Activated CD8-positive, alpha-beta T cell treated with anti-CD3 and anti-CD28 coated beads for 36 hours (primary cell): Measurements from ENCODE around the gene RHEBL1. TPM values are rescaled to one million over a fixed set of nuclear protein-coding genes. Genes with fewer than 3 reads are reported as not detected.

ENCODE experiments used
- ATAC-seq: fragments of 200-7000 bp; cut with Tn5 transposase; one replicate; pipeline ENCODE4 v1.10.0; 2021; ENCODE audit warnings: mild to moderate bottlenecking, moderate library complexity
- CTCF ChIA-PET: fragments of 350-600 bp; sonication (Branson Sonifier 250); formaldehyde crosslinking; loops from one replicate; lab custom pipeline; 2021; ENCODE audit warnings: antibody characterized with exemption; lab: Charles Lee
- POLR2A ChIA-PET: fragments of 350-600 bp; sonication (Branson Sonifier 250); formaldehyde crosslinking; loops from one replicate; lab custom pipeline; 2021; ENCODE audit warnings: antibody characterized with exemption; lab: Charles Lee
- DNase-seq: peaks from one replicate; pipeline ENCODE4 v3.0.0-alpha.2; 2020
- H3K27ac Mint-ChIP-seq: one replicate; pipeline ENCODE4 v1.8.0; 2021; ENCODE audit warnings: mild to moderate bottlenecking, mixed read lengths
- H3K27me3 Mint-ChIP-seq: one replicate; pipeline ENCODE4 v1.8.0; 2021; ENCODE audit warnings: mixed read lengths
- H3K36me3 Mint-ChIP-seq: one replicate; pipeline ENCODE4 v1.8.0; 2021; ENCODE audit warnings: low read depth, mixed read lengths
- H3K4me1 Mint-ChIP-seq: one replicate; pipeline ENCODE4 v1.8.0; 2021; ENCODE audit warnings: low read depth, mixed read lengths
- H3K4me3 Mint-ChIP-seq: one replicate; pipeline ENCODE4 v1.8.0; 2021; ENCODE audit warnings: mild to moderate bottlenecking, moderate library complexity, mixed read lengths
- H3K9me3 Mint-ChIP-seq: one replicate; pipeline ENCODE4 v1.8.0; 2021; ENCODE audit warnings: mixed read lengths
- intact Hi-C: fragments of 100-400 bp; cut with micrococcal nuclease; formaldehyde crosslinking; loops from one replicate; pipeline ENCODE4 v1.10.0; 2022
- total RNA-seq, 2 experiments: library from RNA; stranded (reverse); gene quantifications; one replicate each; pipeline ENCODE4 v1.2.3, GENCODE V29; 2021
- TF ChIP-seq, protein P1 (sequence below): fragments of 200-600 bp; IDR thresholded peaks from one replicate; pipeline ENCODE4 v1.8.0; 2022; ENCODE audit warnings: antibody characterized with exemption, mild to moderate bottlenecking

The RHEBL1 gene
- total RNA-seq, 2 experiments from 2014 or later: 18.5 to 19.8 TPM

DNA sequence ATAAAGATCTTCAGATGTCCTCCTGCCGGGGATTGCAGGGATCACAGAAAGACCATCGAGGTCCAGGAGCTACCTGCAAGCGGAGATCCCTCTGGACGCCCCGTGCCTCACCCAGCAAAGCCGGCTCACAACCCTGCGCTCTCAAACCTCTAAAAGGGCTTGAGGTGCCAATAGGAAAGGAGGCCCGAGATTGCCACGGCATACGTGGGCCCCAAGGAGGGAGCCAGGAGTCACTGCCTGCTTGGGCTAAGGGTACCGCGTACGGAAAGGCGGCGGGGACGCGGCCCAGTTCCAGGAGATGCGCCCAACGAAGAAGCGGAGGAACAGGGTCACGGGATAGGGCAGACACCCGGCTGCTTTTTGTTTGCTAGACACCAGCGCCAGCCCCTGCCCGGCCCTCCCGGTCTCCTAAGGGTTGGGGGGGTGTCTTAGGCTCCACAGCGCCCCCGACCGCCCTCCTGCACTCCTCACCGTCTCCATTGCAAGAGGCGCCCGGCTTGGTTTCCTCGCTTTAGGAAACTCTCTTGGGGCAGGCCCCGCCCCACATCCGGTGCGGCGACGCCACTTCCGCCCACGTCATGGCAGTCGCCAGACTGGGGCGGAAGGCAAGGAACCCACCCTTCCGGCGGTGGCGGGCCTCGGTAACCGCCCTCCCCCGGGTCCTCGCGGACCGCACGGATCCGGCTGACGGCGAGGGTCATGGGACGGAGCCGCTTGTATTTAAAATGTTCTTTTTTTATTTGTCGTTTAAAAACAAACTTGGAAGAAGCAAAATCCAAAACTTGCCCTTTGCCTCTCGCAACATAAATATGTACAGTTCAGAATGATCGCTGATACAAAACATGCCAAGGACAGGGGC is 51.3 kb downstream of the RHEBL1 start, which contains the start of gene PRKAG1:
PRKAG1 (minus strand) TSS at position 516 of the 859 bp plus-strand sequence; CDS start at position 480, 36 bp downstream.
- Mint-ChIP-seq H3K36me3 (peaks cover 27% of the 10 kb centered on the region), H3K9me3 (no peaks in the 10 kb centered on the region), H3K4me1 (peaks cover 23% of the 10 kb centered on the region), H3K27me3 (no peaks in the 10 kb centered on the region), H3K4me3 (peak within 1 kb of the TSS; percentile 95), H3K27ac (peak within 1 kb of the TSS; percentile 98)
- DNase-seq: peak; percentile 96
- intact Hi-C loops: no loop called here
- TF ChIP-seq, protein P1, sequence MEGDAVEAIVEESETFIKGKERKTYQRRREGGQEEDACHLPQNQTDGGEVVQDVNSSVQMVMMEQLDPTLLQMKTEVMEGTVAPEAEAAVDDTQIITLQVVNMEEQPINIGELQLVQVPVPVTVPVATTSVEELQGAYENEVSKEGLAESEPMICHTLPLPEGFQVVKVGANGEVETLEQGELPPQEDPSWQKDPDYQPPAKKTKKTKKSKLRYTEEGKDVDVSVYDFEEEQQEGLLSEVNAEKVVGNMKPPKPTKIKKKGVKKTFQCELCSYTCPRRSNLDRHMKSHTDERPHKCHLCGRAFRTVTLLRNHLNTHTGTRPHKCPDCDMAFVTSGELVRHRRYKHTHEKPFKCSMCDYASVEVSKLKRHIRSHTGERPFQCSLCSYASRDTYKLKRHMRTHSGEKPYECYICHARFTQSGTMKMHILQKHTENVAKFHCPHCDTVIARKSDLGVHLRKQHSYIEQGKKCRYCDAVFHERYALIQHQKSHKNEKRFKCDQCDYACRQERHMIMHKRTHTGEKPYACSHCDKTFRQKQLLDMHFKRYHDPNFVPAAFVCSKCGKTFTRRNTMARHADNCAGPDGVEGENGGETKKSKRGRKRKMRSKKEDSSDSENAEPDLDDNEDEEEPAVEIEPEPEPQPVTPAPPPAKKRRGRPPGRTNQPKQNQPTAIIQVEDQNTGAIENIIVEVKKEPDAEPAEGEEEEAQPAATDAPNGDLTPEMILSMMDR: peak; percentile 57
- CTCF ChIA-PET: interaction anchor here (0.7 to 7.6 kb wide), 13 partner anchors 10 to 165 kb away, joined by 3 to 57 read pairs (median 3); partner anchors contain the start of genes DDN, FKBP11, RHEBL1 and WNT1
- ATAC-seq: peak; percentile 90
- POLR2A ChIA-PET: interaction anchor here (0.7 to 3.7 kb wide), 13 partner anchors 15 to 113 kb away, joined by 3 to 22 read pairs (median 4); partner anchors contain the start of genes DDN, FKBP11, RHEBL1 and TUBA1B

DNA sequence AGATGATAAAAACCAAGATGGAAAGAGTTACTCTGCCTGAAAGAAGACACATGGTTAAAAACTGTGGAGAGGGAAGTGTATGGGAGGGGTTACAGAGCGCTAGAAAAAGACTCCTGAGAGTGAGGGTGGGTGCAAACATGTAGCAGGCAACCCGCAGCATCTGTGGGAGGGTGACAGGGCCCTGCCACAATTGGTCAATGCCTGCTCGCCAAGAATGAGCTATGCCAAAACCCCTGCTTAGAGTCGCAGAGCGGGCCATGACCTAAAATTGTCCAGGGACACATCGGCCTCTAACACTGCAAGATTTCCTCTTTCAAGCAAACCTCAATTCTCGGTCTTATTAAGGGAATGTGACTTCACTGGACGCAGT is 51.9 kb downstream of the RHEBL1 start:
- DNase-seq (peak; percentile 73), ATAC-seq (peak; percentile 38)
- H3K4me1 Mint-ChIP-seq: peaks cover 23% of the 10 kb centered on the region
- peak overlapping the region; percentile 98 for H3K27ac Mint-ChIP-seq
- H3K9me3 Mint-ChIP-seq: no peaks in the 10 kb centered on the region
- H3K4me3 Mint-ChIP-seq: peak overlapping the region; percentile 95
- H3K27me3 Mint-ChIP-seq: no peaks in the 10 kb centered on the region
- POLR2A ChIA-PET: interaction anchor here (0.7 to 2.4 kb wide), 12 partner anchors 14 to 113 kb away, joined by 3 to 10 read pairs (median 4); partner anchors contain the start of genes DDN, FKBP11 and RHEBL1
- TF ChIP-seq, protein P1: no peak
- CTCF ChIA-PET: interaction anchor here (0.7 to 7.6 kb wide), 12 partner anchors 9 to 165 kb away, joined by 3 to 57 read pairs (median 3); partner anchors contain the start of genes DDN, FKBP11 and RHEBL1
- intact Hi-C loops: no loop called here
- peaks cover 27% of the 10 kb centered on the region for H3K36me3 Mint-ChIP-seq

DNA sequence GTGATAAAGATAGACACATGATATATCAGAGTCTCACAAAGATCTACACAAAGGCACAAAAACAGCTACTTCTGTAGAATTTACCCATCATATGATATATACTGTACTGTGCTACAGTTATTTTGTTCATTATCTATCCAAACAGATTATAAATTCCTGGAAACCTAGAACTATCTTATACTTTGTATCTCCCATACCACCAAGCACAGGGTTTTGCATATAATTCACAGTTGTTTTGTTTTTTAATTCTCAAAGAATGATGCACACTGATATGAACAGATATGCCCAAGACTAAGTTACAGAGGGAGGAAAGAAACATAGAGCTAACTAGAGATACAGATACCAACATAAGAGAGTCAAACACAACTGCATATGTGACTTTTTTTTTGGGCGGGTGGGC is 54.6 kb downstream of the RHEBL1 start:
- no peak overlapping the region for H3K27ac Mint-ChIP-seq
- ChIA-PET CTCF (interaction anchor here (0.8 to 7.6 kb wide), 5 partner anchors 18 to 74 kb away, joined by 4 to 57 read pairs (median 6); no protein-coding TSS in a partner anchor), POLR2A (no interaction called here)
- no peak overlapping the region for H3K4me3 Mint-ChIP-seq
- DNase-seq: no peak
- H3K4me1 Mint-ChIP-seq: peaks cover 23% of the 10 kb centered on the region
- H3K36me3 Mint-ChIP-seq: peaks cover 30% of the 10 kb centered on the region
- no peaks in the 10 kb centered on the region for H3K9me3 Mint-ChIP-seq
- TF ChIP-seq, protein P1: no peak
- intact Hi-C loops: no loop called here
- no peaks in the 10 kb centered on the region for H3K27me3 Mint-ChIP-seq
- no peak for ATAC-seq

Other genes starting within 250 kb of the RHEBL1 start
- 10 to 100 TPM; 84.5 to 95.6 TPM for gene DDX23, start 217.8 kb downstream of the RHEBL1 start, total RNA-seq
- gene RND1, start 204.1 kb downstream of the RHEBL1 start, total RNA-seq: 1 to 10 TPM; 2.3 to 3.2 TPM
- 100 to 1,000 TPM in 1 of 2 experiments, 10 to 100 TPM in 1; 96.2 to 100 TPM for gene FKBP11, start 144.5 kb downstream of the RHEBL1 start, total RNA-seq
- 10 to 100 TPM; 58.3 to 67.6 TPM for gene ARF3, start 112.5 kb downstream of the RHEBL1 start, total RNA-seq
- gene WNT10B, start 98.2 kb downstream of the RHEBL1 start, total RNA-seq: under 1 TPM; 0.72 to 0.92 TPM
- gene WNT1, start 91.7 kb downstream of the RHEBL1 start, total RNA-seq: not detected
- 1 to 10 TPM in 1 of 2 experiments, under 1 TPM in 1; 0.72 to 1.2 TPM for gene DDN, start 70.6 kb downstream of the RHEBL1 start, total RNA-seq
- 10 to 100 TPM; 43.3 to 47.3 TPM for gene PRKAG1, start 51.2 kb downstream of the RHEBL1 start, total RNA-seq
- gene KMT2D, start 9.2 kb downstream of the RHEBL1 start, total RNA-seq: 10 to 100 TPM; 57.5 to 62.3 TPM
- gene DHH, start 24.8 kb upstream of the RHEBL1 start, total RNA-seq: under 1 TPM in 1 of 2 experiments, not detected in 1; 0.14 TPM
- gene LMBR1L, start 40.9 kb upstream of the RHEBL1 start, total RNA-seq: 10 to 100 TPM; 43.5 to 50.9 TPM
- 1,000 to 10,000 TPM; 2,169 to 2,181 TPM for gene TUBA1B, start 61.4 kb upstream of the RHEBL1 start, total RNA-seq
- gene TUBA1A, start 119.1 kb upstream of the RHEBL1 start, total RNA-seq: 10 to 100 TPM; 70.6 to 71.2 TPM
- 100 to 1,000 TPM; 237 to 240 TPM for gene TUBA1C, start 195.1 kb upstream of the RHEBL1 start, total RNA-seq
- not detected for gene PRPH, start 225.2 kb upstream of the RHEBL1 start, total RNA-seq